Mucosa of rectum (tissue), 2 donors: Measurements from ENCODE around the gene P3R3URF.
"Not testable (repeated sequence)": the region's sequence is repeated elsewhere in the genome, so short reads cannot be mapped to it uniquely, and the experiment has no call there.

Source experiments
- H3K27ac ChIP-seq, 2 donors: one replicate each; pipeline ENCODE4 v1.7.0; 2013; ENCODE audit warnings: inconsistent platforms in 2 of 2, low read depth in 2 of 2, low read length in 2 of 2
- H3K27me3 ChIP-seq, 2 donors: one replicate each; pipeline ENCODE4 v1.7.0; 2013; ENCODE audit warnings: low read length in 2 of 2; ENCODE audit not compliant: control insufficient read depth in 2 of 2, insufficient read depth in 2 of 2
- H3K36me3 ChIP-seq, 2 donors: one replicate each; pipeline ENCODE4 v1.7.0; 2013; ENCODE audit warnings: low read length in 2 of 2; ENCODE audit not compliant: control insufficient read depth in 2 of 2, insufficient read depth in 2 of 2
- H3K4me1 ChIP-seq, 2 donors: one replicate each; pipeline ENCODE4 v1.7.0; 2013; ENCODE audit warnings: low read length in 2 of 2, mild to moderate bottlenecking in 1 of 2; ENCODE audit not compliant: control insufficient read depth in 2 of 2, insufficient read depth in 2 of 2
- H3K4me3 ChIP-seq, 2 donors: one replicate each; pipeline ENCODE4 v1.7.0; 2013; ENCODE audit warnings: low read length in 2 of 2
- H3K9ac ChIP-seq, 2 donors: one replicate each; pipeline ENCODE4 v1.7.0; 2013; ENCODE audit warnings: low read length in 2 of 2, low read depth in 1 of 2, mild to moderate bottlenecking in 1 of 2
- H3K9me3 ChIP-seq, 2 donors: one replicate each; pipeline ENCODE4 v1.7.0; 2013; ENCODE audit warnings: low read length in 2 of 2; ENCODE audit not compliant: control insufficient read depth in 2 of 2
- donor health status: healthy.
- donor health status: Normal muscosa, but diverticular disease.

P3R3URF gene

GRCh38 chr1:46176211-46176865 lies at the start of gene P3R3URF:
TSS of gene P3R3URF (minus strand) at chr1:46176488. CDS start at chr1:46176471, 17 bp downstream.
- H3K9me3 ChIP-seq, result no peaks in the 10 kb centered on the region
- H3K4me3 ChIP-seq, result no peak within 1 kb of the TSS
- no peaks in the 10 kb centered on the region for H3K27me3 ChIP-seq
- H3K27ac ChIP-seq, result no peak within 1 kb of the TSS
- H3K4me1 ChIP-seq, result peaks cover 29 to 36% of the 10 kb centered on the region in 2 donors
- no peaks in the 10 kb centered on the region for H3K36me3 ChIP-seq
- no peak within 1 kb of the TSS for H3K9ac ChIP-seq

GRCh38 chr1:46224966-46225365 lies 48.7 kb upstream of the P3R3URF start:
- H3K4me1 ChIP-seq, result no peaks in the 10 kb centered on the region
- H3K27me3 ChIP-seq, result no peaks in the 10 kb centered on the region
- no peaks in the 10 kb centered on the region for H3K9me3 ChIP-seq
- H3K27ac ChIP-seq, result no peak overlapping the region
- no peaks in the 10 kb centered on the region for H3K36me3 ChIP-seq
- no peak overlapping the region for H3K4me3 ChIP-seq
- no peak overlapping the region for H3K9ac ChIP-seq

- no peak overlapping the region for H3K9ac ChIP-seq
- no peak overlapping the region for H3K27ac ChIP-seq
- no peaks in the 10 kb centered on the region for H3K4me1 ChIP-seq
- H3K36me3 ChIP-seq, result no peaks in the 10 kb centered on the region
- H3K4me3 ChIP-seq, result no peak overlapping the region
- no peaks in the 10 kb centered on the region for H3K9me3 ChIP-seq
- H3K27me3 ChIP-seq, result no peaks in the 10 kb centered on the region
These were observed 47.2 kb upstream of the P3R3URF start for GRCh38 chr1:46223472-46223943.

GRCh38 chr1:46223055-46223454 lies 46.8 kb upstream of the P3R3URF start:
- not testable (repeated sequence) for H3K36me3 ChIP-seq, H3K4me1 ChIP-seq, H3K27me3 ChIP-seq, H3K4me3 ChIP-seq, H3K27ac ChIP-seq, H3K9me3 ChIP-seq, H3K9ac ChIP-seq

DNA sequence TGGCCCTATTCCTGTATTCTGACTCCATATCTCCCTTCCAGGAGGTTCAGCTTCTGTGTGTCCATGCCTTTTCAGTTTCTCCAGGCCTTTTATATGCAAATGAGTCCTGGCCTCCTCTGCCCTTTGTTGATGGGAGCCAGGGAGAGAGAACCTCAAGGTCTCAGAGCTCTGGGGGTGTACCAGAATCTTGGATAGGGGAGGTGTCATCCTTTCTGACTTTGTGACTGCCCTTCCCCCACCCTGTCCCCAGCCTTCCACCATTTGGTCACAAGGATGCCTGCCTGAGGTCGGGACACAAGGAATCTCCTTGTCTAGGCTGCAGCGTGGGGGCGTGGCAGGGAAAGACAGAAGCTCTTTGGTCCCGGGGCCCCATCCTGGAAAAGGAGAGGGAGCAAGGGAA lies 45.5 kb upstream of the P3R3URF start:
- Histone ChIP-seq H3K9ac (no peak overlapping the region), H3K36me3 (no peaks in the 10 kb centered on the region), H3K4me1 (no peaks in the 10 kb centered on the region), H3K27me3 (no peaks in the 10 kb centered on the region), H3K4me3 (no peak overlapping the region), H3K27ac (no peak overlapping the region), H3K9me3 (no peaks in the 10 kb centered on the region)

- no peaks in the 10 kb centered on the region for H3K9me3 ChIP-seq
- H3K4me3 ChIP-seq, result no peak overlapping the region
- no peak overlapping the region for H3K27ac ChIP-seq
- no peaks in the 10 kb centered on the region for H3K36me3 ChIP-seq
- no peaks in the 10 kb centered on the region for H3K4me1 ChIP-seq
- H3K27me3 ChIP-seq, result no peaks in the 10 kb centered on the region
- H3K9ac ChIP-seq, result no peak overlapping the region
These were observed 44.5 kb upstream of the P3R3URF start for GRCh38 chr1:46220808-46221207.

DNA sequence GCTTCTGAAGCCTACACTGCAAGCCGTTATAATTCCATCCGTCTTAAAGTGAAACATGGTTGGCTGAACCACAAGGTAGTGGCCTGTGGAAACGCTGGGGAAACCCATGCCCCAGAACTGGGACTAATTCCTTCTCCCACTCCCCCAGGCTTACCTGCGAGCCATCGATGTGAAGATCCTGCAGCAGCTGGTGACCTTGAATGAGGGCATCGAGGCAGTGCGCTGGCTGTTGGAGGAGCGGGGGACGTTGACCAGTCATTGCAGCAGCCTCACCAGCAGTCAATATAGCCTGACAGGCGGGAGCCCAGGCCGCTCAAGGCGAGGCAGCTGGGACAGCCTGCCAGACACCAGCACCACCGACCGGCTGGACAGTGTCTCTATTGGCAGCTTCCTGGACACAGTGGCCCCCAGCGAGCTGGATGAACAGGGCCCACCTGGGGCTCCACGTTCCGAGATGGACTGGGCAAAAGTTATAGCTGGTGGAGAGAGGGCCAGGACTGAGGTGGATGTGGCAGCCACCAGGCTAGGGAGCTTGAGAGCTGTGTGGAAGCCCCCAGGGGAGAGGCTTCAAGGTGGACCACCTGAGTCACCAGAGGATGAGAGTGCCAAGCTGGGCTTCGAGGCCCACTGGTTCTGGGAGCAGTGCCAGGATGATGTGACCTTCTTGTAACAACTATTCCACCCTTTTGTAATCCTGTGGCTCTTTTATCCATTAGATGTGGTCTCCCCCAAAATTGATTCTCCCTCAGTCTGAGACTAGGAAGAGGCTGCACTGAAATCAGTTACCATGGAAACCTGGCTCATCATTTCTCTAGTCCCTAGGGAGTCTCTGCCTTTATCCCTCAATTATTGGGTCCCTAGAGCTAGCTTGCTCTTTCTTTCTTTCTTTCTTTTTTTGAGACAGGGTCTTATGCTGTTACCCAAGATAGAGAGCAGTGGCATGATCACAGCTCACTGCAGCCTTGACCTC lies 43.5 kb upstream of the P3R3URF start:
- H3K4me1 ChIP-seq, result no peaks in the 10 kb centered on the region
- H3K9me3 ChIP-seq, result no peaks in the 10 kb centered on the region
- no peak overlapping the region for H3K9ac ChIP-seq
- H3K27me3 ChIP-seq, result no peaks in the 10 kb centered on the region
- no peak overlapping the region for H3K4me3 ChIP-seq
- no peaks in the 10 kb centered on the region for H3K36me3 ChIP-seq
- H3K27ac ChIP-seq, result no peak overlapping the region

DNA sequence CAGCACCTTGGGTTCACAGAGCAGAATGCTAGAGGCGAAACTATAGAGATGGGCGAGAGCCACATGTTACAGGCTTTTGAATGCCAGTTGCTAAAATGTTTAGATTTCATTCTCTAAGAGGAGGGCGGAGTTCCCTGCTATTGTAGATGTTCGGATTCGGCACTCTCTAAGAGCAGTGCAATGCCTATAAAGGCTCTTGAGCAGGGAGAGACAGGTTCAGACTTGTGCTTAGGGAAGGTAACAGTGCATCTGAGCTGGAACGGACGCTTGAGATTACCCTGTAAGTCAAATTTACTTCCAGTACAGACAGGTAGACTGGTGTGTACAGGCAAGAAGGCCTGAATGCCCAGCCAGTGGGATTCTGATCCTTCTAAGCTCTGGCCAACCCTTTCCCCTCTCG lies 42.2 kb upstream of the P3R3URF start:
- H3K4me1 ChIP-seq, result no peaks in the 10 kb centered on the region
- no peak overlapping the region for H3K27ac ChIP-seq
- H3K9me3 ChIP-seq, result no peaks in the 10 kb centered on the region
- no peaks in the 10 kb centered on the region for H3K27me3 ChIP-seq
- no peaks in the 10 kb centered on the region for H3K36me3 ChIP-seq
- H3K4me3 ChIP-seq, result no peak overlapping the region
- H3K9ac ChIP-seq, result no peak overlapping the region

DNA sequence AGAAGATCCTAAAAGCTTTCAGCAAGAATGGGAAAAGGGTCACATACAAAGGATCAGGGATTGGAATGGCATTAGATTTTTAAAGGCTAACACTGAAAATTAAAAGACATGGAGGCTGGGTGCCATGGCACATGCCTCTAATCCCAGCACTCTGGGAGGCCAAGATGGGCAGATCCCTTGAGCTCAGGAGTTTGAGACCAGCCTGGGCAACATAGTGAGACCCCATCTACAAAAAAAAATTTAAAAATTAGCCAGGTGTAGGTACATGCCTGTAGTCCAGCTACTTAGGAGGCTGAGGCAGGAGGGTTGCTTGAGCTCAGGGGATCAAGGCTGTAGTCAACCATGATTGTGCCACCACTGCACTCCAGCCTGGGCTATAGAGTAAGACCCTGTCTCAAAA lies 39.2 kb upstream of the P3R3URF start:
- no peaks in the 10 kb centered on the region for H3K36me3 ChIP-seq
- H3K9me3 ChIP-seq, result no peaks in the 10 kb centered on the region
- H3K4me1 ChIP-seq, result no peaks in the 10 kb centered on the region

DNA sequence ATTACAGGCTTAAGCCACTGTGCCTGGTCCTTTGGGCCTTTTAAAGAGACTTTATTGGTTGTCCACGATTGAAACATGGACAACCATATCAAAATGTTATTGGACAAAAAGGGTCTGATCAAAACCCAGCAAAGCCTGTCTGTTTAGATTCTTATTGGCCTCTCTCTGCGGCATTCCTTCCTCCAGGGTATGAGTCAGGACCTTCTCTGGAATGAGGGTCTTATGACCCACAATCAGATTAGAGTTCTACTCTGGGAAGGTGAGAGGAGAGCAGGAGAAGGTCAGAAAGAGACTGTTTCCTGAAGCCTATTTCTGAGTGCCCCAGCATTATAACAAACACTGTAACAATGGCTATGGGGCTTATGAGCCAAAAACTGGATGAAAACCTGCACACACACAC lies 34.8 kb upstream of the P3R3URF start:
- Histone ChIP-seq H3K9ac (no peak overlapping the region), H3K4me3 (no peak overlapping the region), H3K36me3 (no peaks in the 10 kb centered on the region), H3K9me3 (no peaks in the 10 kb centered on the region), H3K27me3 (no peaks in the 10 kb centered on the region), H3K4me1 (no peaks in the 10 kb centered on the region), H3K27ac (no peak overlapping the region)

More for the DNA sequence above, 39.2 kb upstream of the P3R3URF start:
- H3K27ac ChIP-seq, result no peak overlapping the region
- no peak overlapping the region for H3K4me3 ChIP-seq
- no peak overlapping the region for H3K9ac ChIP-seq
- no peaks in the 10 kb centered on the region for H3K27me3 ChIP-seq
